Activated CD4-positive, alpha-beta T cell treated with anti-CD3 and anti-CD28 coated beads, Interleukin-10, Interleukin-2, amounts not matched to agents 100 ng/mL and 50 ng/mL, durations not matched to agents 16 hours and 8 hours (primary cell): ENCODE results near the gene PRKCB.
"Not testable (repeated sequence)": the region's sequence is repeated elsewhere in the genome, so short reads cannot be mapped to it uniquely, and the experiment has no call there.

Experiments
- DNase-seq: peaks from one replicate; pipeline ENCODE4 v3.0.0-alpha.2; 2020

PRKCB gene

GRCh38 chr16:24141466-24141865 is 305.7 kb downstream of the PRKCB start:
- DNase-seq, result no peak

GRCh38 chr16:24141917-24142316 is 306.1 kb downstream of the PRKCB start:
- DNase-seq, result no peak

DNA sequence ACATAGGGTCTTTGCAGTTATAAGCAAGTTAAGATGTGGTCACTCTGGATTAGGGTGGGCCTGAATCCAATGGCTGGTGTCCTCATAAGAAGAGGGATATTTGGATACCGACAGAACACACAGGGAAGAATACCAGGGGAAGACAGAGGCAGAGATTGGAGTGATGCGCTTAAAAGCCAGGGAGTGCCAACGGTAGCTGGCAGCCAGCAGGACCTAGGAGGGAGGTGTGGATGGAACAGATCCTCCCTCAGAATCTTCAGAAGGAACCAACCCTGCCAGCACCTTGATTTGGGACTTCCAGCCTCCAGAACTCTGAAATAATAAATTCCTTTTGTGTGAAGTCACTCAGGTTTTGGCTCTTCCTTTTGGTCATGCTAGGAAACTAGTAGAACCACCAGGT is 310.1 kb downstream of the PRKCB start:
- DNase-seq, result no peak

DNA sequence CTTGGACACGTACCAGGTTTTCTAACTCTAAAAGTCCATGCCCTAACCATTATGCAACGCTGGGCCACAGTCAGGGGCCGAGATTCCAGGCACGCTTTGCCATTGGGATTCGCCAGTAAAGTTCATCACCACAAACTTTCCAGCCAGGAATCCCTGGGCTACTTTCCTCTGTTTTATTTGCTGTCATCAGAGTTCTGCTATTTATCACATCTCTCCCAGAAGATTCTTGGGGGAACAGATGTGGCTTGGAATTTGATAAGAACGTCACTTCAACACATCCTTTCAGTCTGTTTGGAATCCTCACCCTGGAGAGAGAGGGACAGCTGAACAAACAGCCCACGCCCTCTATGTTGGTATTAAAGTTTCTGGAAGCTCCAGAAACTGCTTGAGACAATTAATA is 310.7 kb downstream of the PRKCB start:
- DNase-seq, result no peak

DNA sequence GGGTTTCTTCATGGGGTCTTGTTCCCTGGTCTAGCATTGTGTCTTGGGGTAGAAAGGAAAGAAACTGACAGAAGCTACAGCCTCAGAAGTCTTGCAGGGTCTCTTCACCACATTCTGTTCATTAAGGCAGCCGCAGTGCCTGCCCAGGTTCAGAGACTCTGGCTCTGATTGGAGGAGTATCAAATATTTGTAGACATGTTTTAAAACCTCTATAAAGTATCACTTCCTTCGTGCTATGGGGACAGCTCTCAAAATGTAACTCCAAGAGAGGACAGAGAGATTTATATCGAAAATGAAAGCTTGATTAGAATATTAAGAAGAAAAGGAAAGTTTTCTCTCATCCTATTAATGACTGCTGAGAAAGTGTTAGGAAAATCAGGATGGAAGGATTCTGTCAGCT is 313.3 kb downstream of the PRKCB start:
- no peak for DNase-seq

DNA sequence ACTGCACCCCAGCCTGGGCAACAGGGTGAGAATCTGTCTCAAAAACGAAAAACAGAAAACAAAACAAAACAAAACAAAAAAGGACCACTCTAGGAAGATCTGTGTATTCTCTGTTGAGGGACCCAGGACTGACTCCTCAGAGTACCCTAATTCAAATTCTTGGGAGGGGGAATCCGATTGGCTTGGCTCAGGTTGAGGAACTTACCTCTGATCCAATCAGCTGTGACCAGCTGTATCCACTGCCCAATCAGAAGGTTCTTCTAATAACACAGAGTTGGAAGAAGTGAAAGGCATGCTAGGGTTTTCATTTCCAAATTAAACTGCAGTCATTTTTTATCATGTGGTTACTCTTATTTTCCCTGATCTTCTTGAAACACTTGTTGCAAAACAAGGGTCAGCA is 314.5 kb downstream of the PRKCB start:
- no peak for DNase-seq

DNA sequence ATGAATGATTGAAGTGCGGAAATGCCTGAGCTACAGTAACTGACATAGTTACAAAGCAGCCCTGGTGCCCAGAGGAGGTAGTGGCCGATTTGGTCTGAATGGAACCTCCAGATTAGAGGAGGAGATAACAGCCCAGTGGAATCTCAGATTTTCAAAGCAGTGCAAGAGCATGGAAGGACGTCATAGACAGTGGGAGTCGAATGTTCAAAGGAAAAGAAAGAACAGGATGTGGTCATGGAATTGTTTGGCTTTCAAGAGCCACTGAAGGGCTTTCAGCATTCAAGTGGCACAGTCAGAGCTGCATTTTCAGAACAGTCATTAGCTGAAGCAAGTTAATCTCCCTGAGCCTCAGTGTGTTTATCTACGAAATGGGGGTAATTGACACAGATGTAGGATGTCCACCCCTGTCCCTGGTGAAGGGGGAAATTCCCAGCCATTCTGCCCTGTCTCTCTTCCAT is 315.7 kb downstream of the PRKCB start:
- DNase-seq, result peak; percentile 50

DNA sequence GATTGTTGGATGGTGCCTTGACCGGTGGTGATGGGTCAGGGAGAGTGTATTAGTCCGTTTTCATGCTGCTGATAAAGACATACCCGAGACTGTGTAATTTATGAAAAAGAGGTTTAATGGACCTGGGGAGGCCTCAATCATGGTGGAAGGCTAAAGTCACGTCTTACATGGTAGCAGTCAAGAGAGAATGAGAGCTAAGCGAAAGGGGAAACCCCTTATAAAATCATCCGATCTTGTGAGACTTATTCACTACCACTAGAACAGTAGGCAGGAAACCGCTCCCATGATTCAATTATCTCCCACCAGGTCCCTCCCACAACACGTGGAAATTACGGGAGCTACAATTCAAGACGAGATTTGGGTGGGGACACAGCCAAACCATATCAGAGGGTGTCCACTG is 316.3 kb downstream of the PRKCB start:
- DNase-seq, result not testable (repeated sequence)

DNA sequence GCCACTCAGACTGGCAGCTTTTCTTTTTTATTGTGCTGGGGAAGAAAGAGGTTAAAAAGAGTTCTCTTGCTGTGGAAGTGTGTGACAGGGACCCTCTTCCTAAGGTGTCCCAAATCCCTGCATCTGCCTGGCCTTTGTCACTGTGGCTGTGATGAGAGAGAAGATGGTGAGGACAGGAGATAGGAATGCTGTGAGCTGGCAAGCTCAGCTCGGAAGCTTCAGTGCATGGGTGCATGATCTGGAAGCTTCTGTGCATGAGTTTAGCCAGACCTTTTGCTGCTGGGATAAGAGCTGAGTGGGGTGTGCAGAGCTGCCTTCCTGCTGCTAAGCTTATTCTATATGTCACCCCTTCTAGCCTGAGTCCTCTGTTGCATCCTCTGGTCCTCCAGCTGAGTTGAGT is 317.0 kb downstream of the PRKCB start:
- DNase-seq, result no peak

DNA sequence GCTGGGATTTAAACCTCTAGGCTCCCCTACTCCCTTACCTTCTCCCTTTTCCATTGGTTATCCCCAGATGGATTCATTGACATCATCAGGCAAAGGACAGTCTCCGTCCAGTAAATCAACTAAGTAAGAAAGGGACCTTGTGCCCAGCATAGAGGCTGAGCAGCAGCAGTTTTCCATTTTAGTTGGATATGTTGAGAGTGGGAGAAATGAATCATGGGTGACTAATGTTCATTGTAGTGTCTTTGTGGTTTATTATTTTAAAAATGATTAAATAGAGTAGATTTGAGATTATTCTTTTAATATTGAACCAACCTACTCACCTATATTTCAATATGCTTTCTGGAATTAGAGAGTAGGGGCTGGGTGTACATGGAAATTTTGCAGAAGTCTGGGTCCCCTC is 321.0 kb downstream of the PRKCB start:
- DNase-seq, result no peak

DNA sequence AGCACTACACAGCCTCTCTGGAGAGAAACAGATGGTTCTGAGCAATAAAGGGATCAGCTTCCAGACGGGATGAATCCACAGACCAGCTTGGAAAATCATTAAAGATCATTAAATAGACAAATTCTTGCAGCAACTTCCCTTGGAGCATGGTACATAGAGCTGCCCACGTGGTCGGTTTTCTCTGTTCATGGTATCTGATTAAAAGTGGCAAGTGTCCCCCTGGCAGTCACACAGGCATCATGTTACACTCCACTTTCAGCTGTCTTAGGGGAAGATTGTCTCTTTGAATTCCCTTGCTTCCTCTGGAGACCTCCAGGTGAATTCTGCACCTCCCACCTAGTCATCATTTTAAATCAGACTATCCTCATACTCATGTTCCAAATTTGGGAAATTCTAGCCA is 328.2 kb downstream of the PRKCB start:
- DNase-seq, result no peak

GRCh38 chr16:24164416-24164815 is 328.6 kb downstream of the PRKCB start:
- no peak for DNase-seq

- no peak for DNase-seq
Observed at GRCh38 chr16:24165273-24165672, 329.5 kb downstream of the PRKCB start.

GRCh38 chr16:24166661-24167528 is 331.1 kb downstream of the PRKCB start:
- DNase-seq, result no peak

DNA sequence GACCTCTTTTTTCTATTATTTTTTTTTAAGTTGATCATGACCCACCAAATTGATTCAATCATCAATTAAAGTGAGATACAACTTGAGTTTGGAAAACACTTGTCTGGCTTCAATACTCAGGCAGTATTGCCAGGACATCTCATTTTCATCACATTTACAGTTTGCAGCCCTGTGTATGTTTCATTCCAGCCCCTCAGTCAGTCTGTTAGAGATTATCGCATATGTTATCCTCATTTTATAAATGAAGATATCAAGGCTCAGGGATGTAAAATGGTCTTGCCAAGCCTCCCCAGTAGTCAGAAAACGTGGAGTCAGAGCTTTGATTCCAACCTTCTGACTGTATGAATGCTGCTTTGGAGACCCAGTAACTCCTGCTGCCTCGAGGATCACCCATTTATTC is 333.1 kb downstream of the PRKCB start:
- DNase-seq, result no peak

- DNase-seq, result peak; percentile 38
Observed at GRCh38 chr16:24170407-24170806, 334.6 kb downstream of the PRKCB start.

DNA sequence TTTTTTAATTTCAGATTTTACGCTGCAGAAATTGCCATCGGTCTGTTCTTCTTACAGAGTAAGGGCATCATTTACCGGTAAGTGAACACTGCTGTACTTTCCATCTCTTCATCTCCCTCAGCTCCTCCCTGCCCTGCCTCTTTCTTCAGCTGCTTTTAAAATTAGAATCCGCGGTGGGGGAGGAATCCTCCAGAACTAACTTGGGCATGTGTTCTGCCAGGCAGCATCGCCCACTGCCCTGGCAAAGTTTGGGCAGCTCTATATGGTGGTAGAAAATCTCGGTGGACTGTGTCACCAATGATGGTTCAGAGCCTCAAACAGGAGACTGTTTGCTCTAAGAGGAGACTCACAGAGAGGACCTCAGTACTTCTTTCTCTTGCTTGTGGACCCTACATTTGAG is 338.7 kb downstream of the PRKCB start:
- DNase-seq, result no peak

- DNase-seq, result no peak
Observed at GRCh38 chr16:24174957-24175356, 339.2 kb downstream of the PRKCB start.

DNA sequence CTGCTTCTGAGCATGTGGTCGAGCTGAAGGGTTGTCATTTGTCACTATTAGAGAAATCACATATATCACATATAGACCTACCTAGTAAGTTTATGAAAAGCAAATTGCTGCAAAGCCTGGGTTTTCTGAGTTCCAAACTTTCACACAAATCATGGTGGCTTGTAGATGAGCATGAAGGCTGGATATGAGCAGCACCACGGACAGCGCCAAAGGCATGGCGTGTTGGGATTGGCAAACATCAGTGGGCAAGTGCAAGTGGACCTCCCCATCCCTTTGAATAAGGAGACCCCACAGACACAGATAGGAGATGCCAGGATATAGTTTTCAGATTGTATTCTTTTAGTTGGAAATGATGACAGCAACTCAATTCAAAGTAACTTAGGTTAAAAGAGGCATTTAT is 342.7 kb downstream of the PRKCB start:
- DNase-seq, result no peak

- no peak for DNase-seq
Observed at GRCh38 chr16:24180451-24180850, 344.7 kb downstream of the PRKCB start.

GRCh38 chr16:24188021-24188542 is 352.3 kb downstream of the PRKCB start:
- DNase-seq, result no peak

GRCh38 chr16:24188751-24189318 is 353.1 kb downstream of the PRKCB start:
- peak; percentile 39 for DNase-seq

GRCh38 chr16:24189941-24190340 is 354.2 kb downstream of the PRKCB start:
- peak; percentile 86 for DNase-seq

GRCh38 chr16:24191876-24192402 is 356.2 kb downstream of the PRKCB start:
- DNase-seq, result peak; percentile 44
